Activated CD4-positive, alpha-beta T cell treated with anti-CD3 and anti-CD28 coated beads, Interleukin-2, amount 10 ng/mL, durations not matched to agents 7 days and 5 days (primary cell): Measurements from ENCODE around the gene ST6GAL1. TPM values are rescaled to one million over a fixed set of nuclear protein-coding genes. Genes with fewer than 3 reads are reported as not detected.
"Not testable (repeated sequence)": the region's sequence is repeated elsewhere in the genome, so short reads cannot be mapped to it uniquely, and the experiment has no call there.

Experiments used
- CTCF ChIA-PET: fragments of 350-600 bp; sonication (Branson Sonifier 250); formaldehyde crosslinking; loops from one replicate; lab custom pipeline; 2021; ENCODE audit warnings: antibody characterized with exemption; lab: Charles Lee
- POLR2A ChIA-PET: fragments of 350-600 bp; sonication (Branson Sonifier 250); formaldehyde crosslinking; loops from one replicate; lab custom pipeline; 2021; ENCODE audit warnings: antibody characterized with exemption; lab: Charles Lee
- DNase-seq: peaks from one replicate; pipeline ENCODE4 v3.0.0-alpha.2; 2020
- H3K27ac Mint-ChIP-seq: one replicate; pipeline ENCODE4 v1.8.0; 2021; ENCODE audit warnings: mild to moderate bottlenecking, moderate library complexity, mixed read lengths
- H3K27me3 Mint-ChIP-seq: one replicate; pipeline ENCODE4 v1.8.0; 2021; ENCODE audit warnings: mixed read lengths
- H3K36me3 Mint-ChIP-seq: one replicate; pipeline ENCODE4 v1.8.0; 2021; ENCODE audit warnings: low read depth, mixed read lengths
- H3K4me1 Mint-ChIP-seq: one replicate; pipeline ENCODE4 v1.8.0; 2021; ENCODE audit warnings: mixed read lengths
- H3K4me3 Mint-ChIP-seq: one replicate; pipeline ENCODE4 v1.8.0; 2021; ENCODE audit warnings: mild to moderate bottlenecking, moderate library complexity, mixed read lengths
- H3K9me3 Mint-ChIP-seq: one replicate; pipeline ENCODE4 v1.8.0; 2021; ENCODE audit warnings: mixed read lengths
- total RNA-seq, 2 experiments: library from RNA; stranded (reverse); gene quantifications; one replicate each; pipeline ENCODE4 v1.2.3, GENCODE V29; 2021

The ST6GAL1 gene
- 100 to 1,000 TPM; 145 to 183 TPM for total RNA-seq

DNA sequence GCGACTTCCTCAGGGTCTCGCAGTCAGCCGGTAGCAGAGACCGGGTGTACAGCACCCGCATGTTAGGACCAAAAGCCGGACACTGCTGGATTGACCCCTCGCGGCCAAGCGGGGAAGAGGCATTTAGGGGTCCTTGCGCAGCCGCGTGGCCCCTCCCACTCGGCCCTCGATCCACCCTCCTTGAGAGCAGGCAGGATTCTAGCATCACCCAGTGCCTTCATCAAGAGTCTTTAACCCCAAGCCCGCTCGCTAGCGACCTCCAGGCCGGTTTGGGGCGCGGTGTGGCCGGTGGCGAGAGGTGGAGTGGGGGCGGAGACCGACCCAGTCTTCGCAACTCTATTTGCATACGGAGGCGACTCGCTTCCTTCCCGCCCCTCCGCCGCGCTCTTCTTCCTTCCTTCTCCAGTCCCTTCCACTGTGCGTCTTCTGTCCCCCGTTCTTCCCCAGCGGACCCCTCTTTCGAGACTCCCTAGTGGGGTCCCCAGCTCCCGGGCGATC lies at the start of gene ST6GAL1:
Gene ST6GAL1, plus strand, starts transcription at position 384 of the 498 bp plus-strand sequence. CDS start 112,178 bp downstream, outside the sequence.
- CTCF ChIA-PET: interaction anchor here (1.0 to 2.5 kb wide), 8 partner anchors 10 to 220 kb away, joined by 3 to 10 read pairs (median 4); no protein-coding TSS in a partner anchor
- POLR2A ChIA-PET: no interaction called here
- peaks cover 33% of the 10 kb centered on the region for H3K36me3 Mint-ChIP-seq

GRCh38 chr3:186882150-186882524 lies 48.2 kb upstream of the ST6GAL1 start:
- POLR2A ChIA-PET: no interaction called here
- peaks cover 6% of the 10 kb centered on the region for H3K9me3 Mint-ChIP-seq
- no peak for DNase-seq
- H3K27me3 Mint-ChIP-seq: no peaks in the 10 kb centered on the region
- H3K27ac Mint-ChIP-seq: peak overlapping the region; percentile 85
- CTCF ChIA-PET: interaction anchor here (0.6 to 1.1 kb wide), 5 partner anchors 14 to 132 kb away, joined by 3 to 5 read pairs (median 4); no protein-coding TSS in a partner anchor
- H3K4me3 Mint-ChIP-seq: no peak overlapping the region
- H3K36me3 Mint-ChIP-seq: peaks cover 5% of the 10 kb centered on the region
- peaks cover 44% of the 10 kb centered on the region for H3K4me1 Mint-ChIP-seq

More for the DNA sequence above, at the start of gene ST6GAL1:
- Mint-ChIP-seq H3K4me3 (peak within 1 kb of the TSS; percentile 88), H3K27ac (peak within 1 kb of the TSS; percentile 94), H3K4me1 (peaks cover 35% of the 10 kb centered on the region), H3K27me3 (no peaks in the 10 kb centered on the region), H3K9me3 (peaks cover 5% of the 10 kb centered on the region)
- peak; percentile 79 for DNase-seq

DNA sequence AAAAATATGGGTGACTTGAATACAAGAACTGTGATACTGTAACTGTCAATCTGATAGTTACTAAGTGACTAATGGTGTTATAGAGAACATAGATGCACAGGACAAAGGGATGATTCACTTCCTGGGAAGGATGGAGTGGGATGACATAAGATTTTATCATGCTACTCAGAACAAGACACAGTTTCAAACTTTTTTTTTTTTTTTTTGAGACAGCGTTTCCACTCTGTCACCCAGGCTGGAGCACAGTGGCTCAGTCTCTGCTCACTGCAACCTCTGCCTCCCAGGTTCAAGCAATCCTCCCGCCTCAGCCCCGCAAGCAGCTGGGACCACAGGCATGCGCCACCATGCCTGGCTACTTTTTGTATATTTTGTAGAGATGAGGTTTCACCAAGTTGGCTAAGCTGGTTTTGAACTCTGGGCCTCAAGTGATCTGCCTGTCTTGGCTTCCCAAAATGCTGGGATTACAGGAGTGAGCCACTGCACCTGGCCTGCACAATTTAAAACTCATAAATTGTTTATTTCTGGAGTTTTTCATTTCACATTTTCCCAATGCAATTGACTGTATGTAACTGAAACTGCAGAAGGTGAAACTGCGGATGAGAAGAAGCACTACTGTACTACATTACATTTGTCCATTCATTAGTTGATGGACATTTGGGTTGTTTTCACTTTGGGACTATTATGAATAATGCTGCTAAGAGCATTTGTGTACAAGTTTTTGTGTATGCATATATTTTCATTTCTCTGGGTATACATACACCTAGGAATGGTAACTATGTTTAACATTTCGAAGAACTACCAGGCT lies 47.2 kb upstream of the ST6GAL1 start:
- H3K4me3 Mint-ChIP-seq: no peak overlapping the region
- H3K4me1 Mint-ChIP-seq: peaks cover 44% of the 10 kb centered on the region
- DNase-seq: no peak
- ChIA-PET POLR2A (no interaction called here), CTCF (interaction anchor here (1.0 kb wide), 2 partner anchors 23 to 34 kb away, joined by 4 to 5 read pairs; no protein-coding TSS in a partner anchor)
- peaks cover 6% of the 10 kb centered on the region for H3K9me3 Mint-ChIP-seq
- H3K27me3 Mint-ChIP-seq: no peaks in the 10 kb centered on the region
- H3K27ac Mint-ChIP-seq: peak overlapping the region; percentile 47
- H3K36me3 Mint-ChIP-seq: peaks cover 5% of the 10 kb centered on the region

- H3K36me3 Mint-ChIP-seq: peaks cover 5% of the 10 kb centered on the region
- DNase-seq: no peak
- H3K9me3 Mint-ChIP-seq: peaks cover 6% of the 10 kb centered on the region
- POLR2A ChIA-PET: no interaction called here
- peaks cover 44% of the 10 kb centered on the region for H3K4me1 Mint-ChIP-seq
- peaks cover 4% of the 10 kb centered on the region for H3K27me3 Mint-ChIP-seq
- CTCF ChIA-PET: no interaction called here
- H3K4me3 Mint-ChIP-seq: no peak overlapping the region
- peak overlapping the region; percentile 26 for H3K27ac Mint-ChIP-seq
Observed at GRCh38 chr3:186883686-186884058, 46.7 kb upstream of the ST6GAL1 start.

GRCh38 chr3:186884868-186885267 lies 45.5 kb upstream of the ST6GAL1 start:
- H3K27ac Mint-ChIP-seq, H3K27me3 Mint-ChIP-seq, DNase-seq, H3K4me3 Mint-ChIP-seq, H3K36me3 Mint-ChIP-seq, H3K9me3 Mint-ChIP-seq, POLR2A ChIA-PET, CTCF ChIA-PET: not testable (repeated sequence)
- H3K4me1 Mint-ChIP-seq: peaks cover 36% of the 10 kb centered on the region

DNA sequence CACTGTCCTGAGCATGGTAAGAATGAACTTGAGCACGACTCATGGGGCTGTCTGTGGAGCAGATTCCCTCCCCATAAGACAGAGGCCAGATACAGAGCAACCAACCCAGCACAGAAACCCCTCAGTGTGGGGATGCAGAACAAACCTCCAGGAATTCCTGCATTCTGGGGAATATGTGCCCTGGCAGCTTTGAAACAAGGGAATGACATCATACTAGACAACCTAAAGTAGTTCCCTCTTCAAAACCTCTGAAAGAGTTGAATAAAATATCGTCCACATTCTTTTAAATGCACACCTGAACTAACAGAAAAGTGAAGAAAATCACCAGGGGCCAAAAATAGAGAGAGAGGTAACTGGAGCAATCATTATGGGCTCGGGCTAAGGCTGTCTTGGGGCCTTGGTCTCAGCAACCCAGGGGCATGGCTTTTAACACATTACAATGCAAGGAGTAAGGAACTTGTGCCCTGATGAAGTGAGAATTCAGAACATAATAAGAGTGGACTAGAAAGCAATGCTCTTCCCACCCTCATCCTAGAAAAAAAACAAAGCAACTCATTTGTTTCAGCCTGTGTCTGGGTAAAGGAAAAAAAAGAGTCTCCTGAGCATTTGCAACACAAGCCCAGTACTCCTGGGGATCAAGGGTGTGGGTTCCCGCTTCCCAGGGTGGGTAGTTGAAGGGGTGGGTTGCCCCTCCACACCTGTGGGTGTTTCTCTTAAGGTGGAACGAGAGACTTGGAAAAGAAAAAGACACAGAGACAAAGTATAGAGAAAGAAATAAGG lies 43.9 kb upstream of the ST6GAL1 start:
- Mint-ChIP-seq H3K9me3 (peaks cover 6% of the 10 kb centered on the region), H3K27me3 (peaks cover 6% of the 10 kb centered on the region), H3K4me1 (peaks cover 24% of the 10 kb centered on the region), H3K27ac (peak overlapping the region; percentile 36), H3K4me3 (no peak overlapping the region), H3K36me3 (no peaks in the 10 kb centered on the region)
- DNase-seq: no peak
- ChIA-PET POLR2A (no interaction called here), CTCF (no interaction called here)

DNA sequence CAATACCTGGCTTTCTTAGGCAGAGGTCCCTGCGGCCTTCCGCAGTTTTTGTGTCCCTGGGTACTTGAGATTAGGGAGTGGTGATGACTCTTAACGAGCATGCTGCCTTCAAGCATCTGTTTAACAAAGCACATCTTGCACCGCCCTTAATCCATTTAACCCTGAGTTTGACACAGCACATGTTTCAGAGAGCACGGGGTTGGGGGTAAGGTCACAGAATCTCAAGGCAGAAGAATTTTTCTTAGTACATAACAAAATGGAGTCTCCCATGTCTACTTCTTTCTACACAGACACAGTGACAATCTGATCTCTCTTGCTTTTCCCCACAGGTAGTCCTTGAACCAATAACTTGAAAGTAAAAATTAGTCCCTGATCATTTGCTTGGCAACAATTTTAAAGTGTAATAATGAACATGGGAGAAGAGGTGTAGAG lies 42.8 kb upstream of the ST6GAL1 start:
- DNase-seq, H3K4me3 Mint-ChIP-seq, POLR2A ChIA-PET, H3K9me3 Mint-ChIP-seq, H3K27ac Mint-ChIP-seq, H3K36me3 Mint-ChIP-seq, H3K27me3 Mint-ChIP-seq, CTCF ChIA-PET: not testable (repeated sequence)
- H3K4me1 Mint-ChIP-seq: peaks cover 13% of the 10 kb centered on the region

GRCh38 chr3:186888569-186888968 lies 41.8 kb upstream of the ST6GAL1 start:
- Mint-ChIP-seq H3K4me1 (peaks cover 4% of the 10 kb centered on the region), H3K27me3 (peaks cover 6% of the 10 kb centered on the region), H3K9me3 (peaks cover 4% of the 10 kb centered on the region), H3K36me3 (no peaks in the 10 kb centered on the region), H3K27ac (no peak overlapping the region), H3K4me3 (no peak overlapping the region)
- POLR2A ChIA-PET: no interaction called here
- CTCF ChIA-PET: interaction anchor here (1.0 kb wide), 1 partner anchor 21 kb away, joined by 3 read pairs; no protein-coding TSS in a partner anchor
- no peak for DNase-seq

- H3K4me1 Mint-ChIP-seq, H3K9me3 Mint-ChIP-seq, H3K36me3 Mint-ChIP-seq, H3K27ac Mint-ChIP-seq, DNase-seq, POLR2A ChIA-PET, H3K4me3 Mint-ChIP-seq, H3K27me3 Mint-ChIP-seq: not testable (repeated sequence)
- CTCF ChIA-PET: interaction anchor here (1.0 kb wide), 1 partner anchor 20 kb away, joined by 3 read pairs; no protein-coding TSS in a partner anchor
Observed at GRCh38 chr3:186889698-186890097, 40.6 kb upstream of the ST6GAL1 start.

DNA sequence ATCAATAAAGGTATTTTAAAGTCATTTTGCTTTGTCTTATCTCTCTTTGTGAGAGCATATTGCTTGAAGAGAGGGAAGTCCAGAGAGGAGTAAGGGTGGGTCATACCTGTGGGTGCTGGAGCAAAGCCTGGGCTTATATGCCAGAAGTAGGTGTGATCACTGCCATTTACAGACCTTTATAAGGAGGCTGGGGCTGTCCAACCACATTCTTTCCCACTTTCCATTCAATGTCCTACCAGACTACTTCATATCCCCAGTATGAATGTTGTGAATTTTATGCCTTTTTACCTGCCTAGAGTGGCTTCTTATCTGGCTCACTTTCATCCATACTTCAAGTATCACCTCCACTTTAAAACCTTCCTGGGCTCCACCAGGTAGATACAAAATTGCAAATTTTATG lies 39.4 kb upstream of the ST6GAL1 start:
- no peak for DNase-seq
- Mint-ChIP-seq H3K9me3 (peaks cover 2% of the 10 kb centered on the region), H3K4me3 (no peak overlapping the region), H3K4me1 (no peaks in the 10 kb centered on the region), H3K27me3 (peaks cover 6% of the 10 kb centered on the region), H3K36me3 (no peaks in the 10 kb centered on the region), H3K27ac (no peak overlapping the region)
- POLR2A ChIA-PET: no interaction called here
- CTCF ChIA-PET: interaction anchor here (1.1 kb wide), 1 partner anchor 128 kb away, joined by 3 read pairs; no protein-coding TSS in a partner anchor

- H3K27ac Mint-ChIP-seq, POLR2A ChIA-PET, H3K27me3 Mint-ChIP-seq, H3K36me3 Mint-ChIP-seq, H3K4me1 Mint-ChIP-seq, CTCF ChIA-PET, DNase-seq, H3K9me3 Mint-ChIP-seq, H3K4me3 Mint-ChIP-seq: not testable (repeated sequence)
Observed at GRCh38 chr3:186893071-186893470, 37.3 kb upstream of the ST6GAL1 start.

DNA sequence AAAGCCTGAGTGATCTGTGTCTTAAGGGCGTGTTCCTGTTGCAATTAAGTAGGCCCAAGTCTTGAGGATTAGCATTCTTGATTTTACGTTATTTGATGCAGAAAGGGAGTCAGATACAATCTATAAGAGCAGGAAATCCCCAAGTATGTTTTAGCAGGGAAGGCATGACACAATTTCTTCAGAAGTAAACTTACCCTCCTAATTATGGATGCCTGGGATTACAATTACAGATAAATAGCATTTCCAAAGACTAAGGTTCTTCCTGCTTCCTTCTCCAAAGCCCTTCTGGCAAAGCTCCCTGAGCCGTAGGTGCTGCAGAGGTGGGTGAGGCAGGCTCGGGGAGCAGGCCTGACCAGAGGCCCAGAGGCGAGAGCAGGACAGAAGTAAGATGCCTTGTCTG lies 34.9 kb upstream of the ST6GAL1 start:
- peaks cover 8% of the 10 kb centered on the region for H3K4me1 Mint-ChIP-seq
- DNase-seq: no peak
- POLR2A ChIA-PET: no interaction called here
- peaks cover 2% of the 10 kb centered on the region for H3K9me3 Mint-ChIP-seq
- no peaks in the 10 kb centered on the region for H3K27me3 Mint-ChIP-seq
- CTCF ChIA-PET: interaction anchor here (0.9 to 2.5 kb wide), 2 partner anchors 14 to 36 kb away, joined by 3 to 6 read pairs; partner anchors contain the start of gene ST6GAL1
- peaks cover 2% of the 10 kb centered on the region for H3K36me3 Mint-ChIP-seq
- H3K4me3 Mint-ChIP-seq: no peak overlapping the region
- H3K27ac Mint-ChIP-seq: no peak overlapping the region
